HepG2 (cell line): ENCODE data around the gene IFITM5. TPM values are rescaled to one million over a fixed set of nuclear protein-coding genes. Genes with fewer than 3 reads are reported as not detected.

Experiments
- ATAC-seq: fragments of 200-7000 bp; cut with Tn5 transposase; 3 replicates; pipeline ENCODE4 v1.9.1; 2020; ENCODE audit warnings: mild to moderate bottlenecking, moderate library complexity
- BruUV-seq: library from RNA; stranded (reverse); fragments of 400-500 nt; replicated peaks from 2 replicates; lab custom pipeline; 2021; lab: Mats Ljungman, UMichigan
- CTCF ChIA-PET: fragments of 300-600 bp; formaldehyde crosslinking; extraction: SDS; loops from one replicate; lab custom pipeline; 2021; ENCODE audit warnings: low total read pairs, inconsistent platforms, low intra/inter-chr PET ratio; lab: Yijun Ruan, JAX
- POLR2A ChIA-PET: fragments of 350-600 bp; sonication (Branson Sonifier 250); formaldehyde crosslinking; loops from one replicate; lab custom pipeline; 2020; ENCODE audit warnings: antibody characterized with exemption, inconsistent platforms; lab: Yijun Ruan, JAX
- DNase-seq: peaks from one replicate; pipeline ENCODE4 v3.0.0-alpha.2; 2015; ENCODE audit warnings: low spot score
- FAIRE-seq: peaks from 3 replicates; lab custom pipeline; 2011; peaks lifted over from hg19 to GRCh38; lab: Jason Lieb, UNC
- H2AFZ ChIP-seq: one replicate; pipeline ENCODE4 v1.6.1; 2011; ENCODE audit warnings: low read length, inconsistent platforms
- H3K27ac ChIP-seq: fragments of 300-600 bp; 3 replicates; pipeline ENCODE4 v1.8.0; 2011; ENCODE audit warnings: mixed run types, mild to moderate bottlenecking, mixed read lengths, low read length, inconsistent platforms; ENCODE audit not compliant: insufficient read depth; ENCODE audit errors: extremely low read length
- H3K27me3 ChIP-seq, 2 experiments: fragments of 200-600 bp in 1 of 2; 2 replicates in 1 of 2; 3 replicates in 1 of 2; pipeline versions ENCODE4 v1.6.0 to v1.8.0; 2011; ENCODE audit warnings: low read length in 2 of 2, mild to moderate bottlenecking in 2 of 2, moderate library complexity in 2 of 2, inconsistent platforms in 1 of 2; ENCODE audit not compliant: insufficient read depth in 2 of 2, control insufficient read depth in 1 of 2
- H3K36me3 ChIP-seq, 2 experiments: fragments of 200-600 bp in 1 of 2; replicated peaks in 1 of 2; 2 replicates in 1 of 2; 3 replicates in 1 of 2; pipeline versions ENCODE4 v1.5.1 to v1.8.0; 2011; ENCODE audit warnings: low read length in 2 of 2, inconsistent platforms in 1 of 2; ENCODE audit not compliant: insufficient read depth in 2 of 2, control insufficient read depth in 1 of 2
- H3K4me1 ChIP-seq: 2 replicates; pipeline ENCODE4 v1.5.1; 2012; ENCODE audit warnings: low read length, inconsistent platforms; ENCODE audit not compliant: insufficient read depth
- H3K4me2 ChIP-seq: 2 replicates; pipeline ENCODE4 v1.6.0; 2011; ENCODE audit warnings: low read depth, low read length, inconsistent platforms
- H3K4me3 ChIP-seq, 3 experiments: fragments of 200-600 bp in 1 of 3; sonication (generic), shearing (Covaris generic) in 1 of 3; replicated peaks in 1 of 3; 2 replicates each; pipeline ENCODE4 v1.5.1; 2011 to 2016; ENCODE audit warnings: low read length in 3 of 3, inconsistent platforms in 2 of 3, low read depth in 2 of 3, mild to moderate bottlenecking in 2 of 3, control low read depth in 1 of 3, mixed read lengths in 1 of 3; ENCODE audit not compliant: insufficient read depth in 1 of 3
- H3K79me2 ChIP-seq: one replicate; pipeline ENCODE4 v1.6.1; 2011; ENCODE audit warnings: low read length, inconsistent platforms; ENCODE audit not compliant: insufficient read depth
- H3K9ac ChIP-seq: 2 replicates; pipeline ENCODE4 v1.6.0; 2011; ENCODE audit warnings: mild to moderate bottlenecking, low read depth, low read length, inconsistent platforms; ENCODE audit not compliant: insufficient read depth
- H3K9me3 ChIP-seq: 2 replicates; pipeline ENCODE4 v1.5.1; 2012; ENCODE audit warnings: mild to moderate bottlenecking, low read length
- H4K20me1 ChIP-seq: 2 replicates; pipeline ENCODE4 v1.6.0; 2011; ENCODE audit warnings: inconsistent platforms, mild to moderate bottlenecking, low read length, moderate library complexity; ENCODE audit not compliant: insufficient read depth
- IRF1 ChIP-seq: sonication (generic); formaldehyde crosslinking; IDR thresholded peaks from 2 replicates; pipeline ENCODE4 v1.4.0; 2020; ENCODE audit warnings: low read depth, mild to moderate bottlenecking, missing genetic modification reagents
- JUNB ChIP-seq: sonication (generic); formaldehyde crosslinking; IDR thresholded peaks from 2 replicates; pipeline ENCODE4 v1.8.0; 2022; ENCODE audit warnings: missing genetic modification reagents, mild to moderate bottlenecking, borderline replicate concordance
- KAT7 ChIP-seq: IDR thresholded peaks from 2 replicates; pipeline ENCODE4 v1.6.1; 2018; ENCODE audit warnings: borderline replicate concordance, missing compliant biosample characterization
- MAFK ChIP-seq, 2 experiments: IDR thresholded peaks in 1 of 2; conservative IDR thresholded peaks in 1 of 2; 2 replicates each; pipeline ENCODE4 v1.6.1; 2011; ENCODE audit warnings: improper control_type of control experiment in 2 of 2, low read length in 2 of 2
- MAZ ChIP-seq, 2 experiments: sonication (generic) in 1 of 2; formaldehyde crosslinking in 1 of 2; IDR thresholded peaks; 2 replicates each; pipeline versions ENCODE4 v1.5.0 to v1.6.1; 2012 to 2020; ENCODE audit warnings: low read depth in 2 of 2, mild to moderate bottlenecking in 2 of 2, borderline replicate concordance in 1 of 2, improper control_type of control experiment in 1 of 2, low read length in 1 of 2, missing genetic modification reagents in 1 of 2, moderate library complexity in 1 of 2
- SMARCC2 ChIP-seq: fragments of 450-650 bp; IDR thresholded peaks from 2 replicates; pipeline ENCODE4 v1.6.1; 2017; ENCODE audit warnings: antibody characterized with exemption, mild to moderate bottlenecking
- SPEN ChIP-seq: sonication (generic); formaldehyde crosslinking; IDR thresholded peaks from 2 replicates; pipeline ENCODE4 v1.5.1; 2020; ENCODE audit warnings: low read depth, mild to moderate bottlenecking, missing genetic modification reagents
- TFE3 ChIP-seq: IDR thresholded peaks from 2 replicates; pipeline ENCODE4 v1.6.1; 2016
- ZNF432 ChIP-seq: sonication (generic); formaldehyde crosslinking; IDR thresholded peaks from 2 replicates; pipeline ENCODE4 v1.5.0; 2020; ENCODE audit warnings: missing genetic modification reagents, mild to moderate bottlenecking, borderline replicate concordance
- ZNF614 ChIP-seq: IDR thresholded peaks from 2 replicates; pipeline ENCODE4 v1.6.1; 2018; ENCODE audit warnings: missing biosample characterization, missing genetic modification reagents, inconsistent platforms, borderline replicate concordance
- ZNF703 ChIP-seq: sonication (generic); formaldehyde crosslinking; IDR thresholded peaks from 2 replicates; pipeline ENCODE4 v1.5.1; 2020; ENCODE audit warnings: missing genetic modification reagents, mild to moderate bottlenecking, moderate library complexity, borderline replicate concordance
- ZNF792 ChIP-seq: IDR thresholded peaks from 2 replicates; pipeline ENCODE4 v1.6.1; 2016
- WGBS: methylation state at CpG from one replicate; pipeline ENCODE4 v1.1.6; 2017; ENCODE audit warnings: low lambda C conversion rate; 5-methylcytosine and 5-hydroxymethylcytosine counted together
- in situ Hi-C: cut with HindIII; loops from 2 replicates; pipeline ENCODE4 v1.10.0; 2017; ENCODE audit warnings: low pct_unique_long_range_greater_than_20kb; ENCODE audit not compliant: extremely low pct_ligation_motif_present
- intact Hi-C: fragments of 100-400 bp; cut with micrococcal nuclease; formaldehyde crosslinking; loops from one replicate; pipeline ENCODE4 v1.10.0; 2022; ENCODE audit not compliant: unreplicated experiment
- polyA plus RNA-seq, 8 experiments: library from polyadenylated mRNA; depleted of rRNA in 3 of 8; stranded (reverse) in 7 of 8; unstranded in 1 of 8; fragments of >200 nt; fragmentation: Illumina TruSeq in 4 of 8; extraction: Trizol in 4 of 8; gene quantifications; 2 replicates each; pipeline versions ENCODE4 v1.2.1 to v1.2.3, GENCODE V29; 2011 to 2016; ENCODE audit warnings: low read depth in 4 of 8, missing spikeins in 1 of 8, mixed read lengths in 1 of 8; ENCODE audit not compliant: insufficient read depth in 1 of 8
- total RNA-seq, 5 experiments: library from RNA; depleted of rRNA; stranded (reverse); fragments of >200 nt; fragmentation: Illumina TruSeq; extraction: Trizol; gene quantifications; 2 replicates each; pipeline ENCODE4 v1.2.3, GENCODE V29; 2016; ENCODE audit warnings: low read depth in 1 of 5

Gene IFITM5
- total and polyA plus RNA-seq, 2 of the 13 experiments (the other 11 are each of a cell fraction or from before 2014, with no cell fraction given): not detected

- no peaks in the 10 kb centered on the region for H3K36me3 ChIP-seq
- TF ChIP-seq JUNB (CRISPR knock-in tag) (no peak), SPEN (CRISPR knock-in tag) (no peak), ZNF432 (CRISPR knock-in tag) (no peak), ZNF792 (CRISPR knock-in tag) (no peak), SMARCC2 (no peak), ZNF614 (CRISPR knock-in tag) (no peak), MAFK (conservative IDR thresholded peaks at IDR 0.05 in 1 of 2, IDR thresholded peaks at IDR 0.05 in 1 of 2; ENCODE audit: low read length in 2 of 2) (no peak), KAT7 (no peak), TFE3 (no peak), IRF1 (no peak), MAZ (IDR thresholded peaks at IDR 0.05; ENCODE audit: borderline replicate concordance, low read depth, low read length) (no peak), MAZ (CRISPR knock-in tag; IDR thresholded peaks at IDR 0.05; ENCODE audit: low read depth) (no peak), ZNF703 (no peak)
- intact Hi-C loops: no loop called here
- no peak overlapping the region for H2AFZ ChIP-seq
- DNase-seq (no peak), ATAC-seq (no peak), FAIRE-seq (no peak)
- in situ Hi-C loops: no loop called here
- no peak overlapping the region for H3K27ac ChIP-seq
- no peaks in the 10 kb centered on the region for H3K9me3 ChIP-seq
- H3K4me2 ChIP-seq: no peak overlapping the region
- CTCF ChIA-PET: no interaction called here
- H3K4me3 ChIP-seq: no peak overlapping the region
- peaks cover 10% of the 10 kb centered on the region for H3K79me2 ChIP-seq
- POLR2A ChIA-PET: interaction anchor here (1.2 to 2.2 kb wide), 5 partner anchors 8 to 110 kb away, joined by 4 to 12 read pairs (median 7); partner anchors contain the start of genes BET1L and IFITM2
- H4K20me1 ChIP-seq: no peaks in the 10 kb centered on the region
- peaks cover 60% of the 10 kb centered on the region for H3K4me1 ChIP-seq
- no peak overlapping the region for H3K9ac ChIP-seq
- no TSS peak for BruUV-seq
- 39% methylated on average over 7 of the region's 7 CpGs for WGBS
- H3K27me3 ChIP-seq: no peaks in the 10 kb centered on the region
Measured at GRCh38 chr11:316891-317301, 17.6 kb upstream of the IFITM5 start.
